Medulla oblongata (tissue), 1 donor: ENCODE data around the gene R3HDM4.
A peak's percentile ranks its signal among the peaks of the same experiment; 100 is the strongest.

ENCODE experiments used
- DNase-seq: peaks from one replicate; pipeline ENCODE4 v3.0.0-alpha.2; 2015; ENCODE audit errors: extremely low spot score

Gene R3HDM4

DNA sequence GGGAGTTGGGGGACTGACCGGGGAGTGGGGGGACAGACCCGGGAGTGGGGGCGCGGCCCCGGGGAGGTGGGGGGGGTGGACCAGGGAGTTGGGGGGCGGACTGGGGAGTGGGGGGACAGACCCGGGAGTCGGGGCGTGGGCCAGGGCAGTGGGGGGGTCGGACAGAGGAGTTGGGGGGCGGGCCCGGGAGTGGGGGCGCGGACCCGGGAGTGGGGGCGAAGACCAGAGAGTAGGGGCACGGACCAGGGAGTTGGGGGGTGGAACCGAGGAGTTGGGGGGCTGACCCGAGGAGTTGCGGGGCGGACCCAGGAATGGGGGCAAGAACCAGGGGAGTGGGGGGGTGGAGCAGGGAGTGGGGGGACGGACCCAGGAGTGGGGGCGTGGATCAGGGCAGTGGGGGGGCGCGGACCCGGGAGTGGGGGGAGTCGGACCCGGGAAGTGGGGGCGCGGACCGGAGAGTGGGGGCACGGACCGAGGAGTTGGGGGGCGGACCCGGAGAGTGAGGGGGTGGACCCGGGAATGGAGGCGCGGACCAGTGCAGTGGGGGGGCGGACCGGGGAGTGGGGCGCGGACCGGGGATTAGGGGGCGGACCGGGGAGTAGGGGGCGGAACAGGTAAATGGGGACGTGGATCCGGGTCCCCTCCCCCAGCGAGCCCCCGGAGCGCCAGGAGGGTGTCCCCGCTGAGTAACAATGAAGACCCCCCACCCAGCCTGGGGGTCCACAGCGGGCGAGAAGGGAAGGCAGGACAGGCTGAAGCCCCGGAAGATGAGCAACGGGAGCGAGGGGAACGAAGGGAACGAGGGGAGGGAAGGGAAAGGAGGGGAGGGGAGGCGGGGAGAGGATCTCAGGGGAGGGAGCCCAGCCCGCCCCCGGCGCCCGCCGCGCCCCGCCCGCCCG, 589 bp downstream of the R3HDM4 start:
- DNase-seq: no peak

GRCh38 chr19:911197-912033, 1.6 kb downstream of the R3HDM4 start:
- DNase-seq: no peak

- DNase-seq: no peak
Observed at GRCh38 chr19:907183-907853, 5.7 kb downstream of the R3HDM4 start.

GRCh38 chr19:906480-906879, 6.5 kb downstream of the R3HDM4 start:
- DNase-seq: no peak

GRCh38 chr19:904545-904944, 8.5 kb downstream of the R3HDM4 start:
- DNase-seq: no peak

DNA sequence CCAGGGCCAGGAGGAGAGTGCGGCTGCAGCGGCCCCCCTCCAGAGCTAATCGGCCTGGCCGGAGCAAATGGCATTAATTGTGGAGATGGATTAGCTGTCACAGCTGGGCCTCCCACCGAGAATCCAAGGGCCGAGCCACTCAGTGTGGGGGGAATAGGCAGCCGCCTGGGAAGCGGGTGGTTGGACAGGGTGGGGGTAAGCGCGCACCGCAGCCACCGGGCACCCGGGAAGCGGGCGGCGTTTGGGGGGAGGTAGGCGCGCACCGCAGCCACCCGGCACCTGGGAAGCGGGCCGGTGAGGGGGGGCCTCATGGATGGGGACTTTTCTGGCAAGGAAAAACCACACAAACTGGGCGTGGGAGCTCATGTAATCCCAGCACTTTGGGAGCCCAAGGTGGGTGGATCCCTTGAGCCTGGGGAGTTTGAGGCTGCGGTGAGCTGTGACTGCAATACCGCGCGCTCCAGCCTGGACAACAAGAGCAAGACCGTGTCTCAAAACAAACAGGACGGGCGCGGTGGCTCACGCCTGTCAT, 9.7 kb downstream of the R3HDM4 start:
- DNase-seq: no peak

GRCh38 chr19:902446-903226, 10.4 kb downstream of the R3HDM4 start:
- no peak for DNase-seq

DNA sequence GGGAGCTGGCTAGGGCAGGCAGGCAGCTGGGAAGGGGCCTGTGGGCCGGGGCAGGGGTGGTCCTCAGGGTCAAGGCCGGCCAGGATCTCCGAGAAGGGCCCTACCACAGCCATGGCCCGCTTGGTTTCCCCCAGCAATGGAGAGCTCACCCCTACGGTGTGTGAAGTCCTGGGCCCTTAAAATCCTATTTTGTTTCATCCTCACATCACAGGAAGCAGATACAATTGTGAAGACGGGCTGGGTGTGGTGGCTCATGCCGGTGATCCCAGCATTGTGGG, 11.0 kb downstream of the R3HDM4 start:
- DNase-seq: no peak

DNA sequence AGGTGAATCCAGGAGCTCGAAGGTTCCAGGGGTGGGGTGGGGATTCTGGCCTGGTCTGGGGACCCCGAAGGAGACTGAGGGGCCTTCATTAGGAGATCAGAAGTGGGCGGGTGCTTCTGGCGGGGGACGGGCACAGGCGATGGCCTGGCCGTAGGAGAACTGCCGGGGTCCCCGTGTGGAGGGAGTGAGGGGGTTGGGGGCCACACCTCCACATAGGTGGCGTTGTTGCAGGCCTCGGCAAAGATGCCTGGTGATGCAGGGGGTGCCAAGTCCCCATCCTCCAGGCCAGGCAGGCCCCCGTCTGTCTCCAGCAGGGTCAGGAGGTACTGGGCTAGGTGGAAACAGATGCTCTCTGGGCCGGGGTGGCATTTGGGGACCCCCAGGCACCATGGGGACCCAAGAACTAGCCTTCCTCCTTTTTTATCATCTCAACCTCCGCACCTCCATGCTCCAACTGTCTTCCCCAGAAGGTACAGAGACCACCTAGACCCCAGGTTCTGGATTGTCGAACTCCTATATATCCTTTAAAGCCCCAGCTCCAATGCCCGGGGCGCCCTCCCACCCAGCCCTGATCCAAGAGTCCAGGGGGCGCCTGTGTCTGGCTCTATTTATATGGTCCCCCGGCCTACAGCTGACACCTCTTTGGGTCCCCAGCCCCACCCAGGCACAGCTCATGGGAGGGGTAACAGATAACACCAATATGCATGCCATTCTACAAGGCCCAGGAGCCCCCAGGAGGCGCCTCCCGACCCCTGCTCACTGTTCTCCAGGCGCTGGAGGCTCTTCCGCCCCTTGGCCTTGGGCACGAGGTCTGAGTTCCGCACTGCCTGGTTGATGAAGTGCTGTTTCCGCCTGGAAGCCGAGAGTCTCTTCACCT, 11.6 kb downstream of the R3HDM4 start:
- no peak for DNase-seq

- no peak for DNase-seq
Observed at GRCh38 chr19:900302-901111, 12.5 kb downstream of the R3HDM4 start.

DNA sequence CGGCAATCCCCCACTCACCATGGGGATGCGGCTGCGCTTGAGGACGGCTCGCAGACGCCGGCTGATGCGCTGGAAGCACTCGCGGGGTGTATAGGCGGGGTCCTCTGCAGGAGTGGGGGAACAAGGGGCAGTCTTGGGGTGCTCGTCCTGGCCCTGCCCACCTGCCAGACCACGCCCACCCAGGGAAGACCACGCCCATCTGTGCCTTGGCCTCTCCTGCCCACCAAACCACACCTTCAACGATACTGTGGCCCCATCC, 13.0 kb downstream of the R3HDM4 start:
- no peak for DNase-seq

DNA sequence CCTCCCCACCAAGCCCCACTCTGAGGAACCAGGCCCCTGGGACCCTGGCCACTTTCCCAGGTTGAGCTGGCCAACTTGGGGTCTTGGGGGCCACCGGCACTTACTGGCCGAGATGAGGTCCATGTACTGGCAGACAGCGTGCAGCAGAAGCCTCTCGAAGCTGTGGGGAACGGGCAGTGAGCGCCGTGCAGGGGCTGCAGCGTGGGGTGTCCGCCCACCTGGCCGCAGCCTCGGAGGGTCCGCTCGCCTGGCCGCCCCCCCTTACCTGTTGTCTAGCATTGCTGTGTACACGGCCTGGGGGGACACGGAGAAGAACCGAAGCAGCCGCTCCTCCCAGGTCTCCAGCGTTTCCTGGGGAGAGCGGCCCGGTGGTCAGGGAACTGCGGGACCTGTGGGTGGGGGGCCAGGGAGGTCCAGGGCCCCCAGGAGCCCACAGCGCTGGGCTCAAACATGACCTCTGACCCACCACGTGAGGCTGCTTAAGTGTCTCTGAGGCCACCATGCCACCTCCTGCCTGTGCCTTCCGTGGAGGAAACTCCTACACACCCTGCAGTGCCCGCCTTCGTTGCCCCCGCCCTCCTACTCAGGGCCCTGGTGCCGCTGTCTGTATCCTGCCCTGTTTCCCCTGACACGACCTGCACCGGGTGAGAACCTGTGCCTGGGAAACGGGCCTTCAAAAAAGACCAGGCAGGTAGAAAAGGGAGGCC, 13.5 kb downstream of the R3HDM4 start:
- no peak for DNase-seq

GRCh38 chr19:898663-899062, 14.4 kb downstream of the R3HDM4 start:
- DNase-seq: no peak

DNA sequence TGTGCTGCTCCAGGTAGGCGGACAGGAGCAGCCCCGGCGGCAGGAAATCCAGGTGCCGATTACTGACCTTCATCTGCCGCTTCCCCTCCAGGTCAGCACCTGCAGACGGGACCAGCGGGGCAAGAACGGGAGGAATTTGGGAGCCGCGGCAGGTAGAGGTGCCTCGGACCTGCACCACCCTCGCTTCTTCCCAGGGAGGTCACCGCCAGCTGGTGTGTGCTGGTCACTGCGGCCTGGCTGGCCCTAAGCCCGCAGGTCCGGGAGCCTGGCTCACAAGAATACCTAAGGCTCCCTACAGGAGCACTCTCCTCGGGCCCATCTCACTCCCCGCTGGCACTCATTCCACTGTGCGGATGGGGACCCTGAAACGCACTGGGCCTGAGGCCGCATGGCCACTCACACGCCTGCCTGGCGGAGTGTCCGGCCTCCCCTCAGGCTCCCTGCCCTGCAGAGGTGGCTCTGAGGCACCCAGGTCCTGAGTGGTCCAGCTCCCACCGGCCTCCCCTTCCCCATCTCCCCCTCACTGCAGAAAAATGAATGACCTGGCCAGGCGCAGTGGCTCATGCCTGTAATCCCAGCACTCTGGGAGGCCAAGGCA, 15.5 kb downstream of the R3HDM4 start:
- DNase-seq: no peak

DNA sequence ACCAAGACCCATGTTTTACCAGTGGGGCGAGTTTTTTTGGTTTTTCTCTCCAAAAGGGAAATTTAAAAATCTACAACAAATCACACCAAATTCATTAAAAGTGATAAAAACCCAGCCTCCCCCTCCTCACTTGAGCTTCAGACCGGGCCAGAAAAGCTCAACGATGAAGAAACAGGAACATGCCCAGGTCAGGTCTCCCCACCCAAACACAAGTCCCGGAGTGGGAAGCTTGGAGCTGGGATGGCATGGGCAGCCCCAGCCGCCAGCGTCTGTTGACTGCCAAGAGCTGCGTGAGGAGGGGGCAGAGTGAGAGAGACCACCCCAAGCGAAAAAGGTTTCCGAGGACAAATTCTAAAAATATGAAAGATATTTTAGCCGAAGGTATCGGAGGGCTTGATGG, 16.0 kb downstream of the R3HDM4 start:
- DNase-seq: no peak

DNA sequence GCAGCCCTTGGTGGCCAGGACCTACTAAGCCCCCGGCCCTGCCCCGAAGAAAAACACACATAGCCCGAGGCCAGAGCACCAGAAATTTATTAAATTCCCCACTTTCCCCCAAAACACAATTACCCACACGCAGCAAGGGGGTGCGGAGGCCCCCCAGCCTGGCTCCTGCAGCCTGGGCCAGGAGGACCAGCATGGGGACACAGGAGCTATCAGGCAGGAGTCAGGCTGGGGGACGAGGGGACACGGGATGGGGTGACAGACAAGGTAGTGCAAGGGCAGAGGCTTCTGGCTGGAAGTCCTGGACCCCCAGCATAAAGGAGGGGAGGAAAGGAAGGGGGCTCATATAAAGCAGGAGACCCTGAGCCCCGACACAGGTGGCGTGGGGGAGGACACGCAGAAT, 16.6 kb downstream of the R3HDM4 start:
- no peak for DNase-seq

GRCh38 chr19:892894-893689, 19.9 kb downstream of the R3HDM4 start, which contains the start of the genes MED16 and RNU6-9:
MED16 (minus strand) TSS chr19:893187; CDS start chr19:891131, 2,056 bp downstream.
RNU6-9 (plus strand) TSS chr19:893484.
- DNase-seq: peak; percentile 97
